NT2/D1 (cell line): ENCODE data around the gene PRDM15.

Source experiments
- DNase-seq: peaks from one replicate; pipeline ENCODE4 v3.0.0-alpha.2; 2011; ENCODE audit warnings: low read depth, low spot score
- H3K27me3 ChIP-seq: 2 replicates; pipeline ENCODE4 v1.6.0; 2011; ENCODE audit warnings: mild to moderate bottlenecking; ENCODE audit not compliant: insufficient read length, insufficient read depth
- H3K36me3 ChIP-seq: 2 replicates; pipeline ENCODE4 v1.6.1; 2011; ENCODE audit warnings: mild to moderate bottlenecking, low read length, mixed read lengths; ENCODE audit not compliant: insufficient read depth, insufficient read length
- H3K4me1 ChIP-seq: 2 replicates; pipeline ENCODE4 v1.5.1; 2011; ENCODE audit not compliant: insufficient read depth, insufficient read length
- H3K4me3 ChIP-seq: 2 replicates; pipeline ENCODE4 v1.5.1; 2011; ENCODE audit warnings: low read depth; ENCODE audit not compliant: insufficient read length
- H3K9ac ChIP-seq: 2 replicates; pipeline ENCODE4 v1.6.0; 2011; ENCODE audit warnings: low read depth; ENCODE audit not compliant: insufficient read length
- H3K9me3 ChIP-seq: 2 replicates; pipeline ENCODE4 v1.5.1; 2011; ENCODE audit warnings: mild to moderate bottlenecking, low read length; ENCODE audit not compliant: insufficient read depth
- SUZ12 ChIP-seq: IDR thresholded peaks from 2 replicates; pipeline ENCODE4 v1.6.1; 2011; ENCODE audit not compliant: insufficient read length, insufficient read depth; ENCODE audit errors: extremely low read depth
- YY1 ChIP-seq: IDR thresholded peaks from 2 replicates; pipeline ENCODE4 v1.6.1; 2011; ENCODE audit not compliant: insufficient read length, insufficient read depth
- ZNF274 ChIP-seq: IDR thresholded peaks from 2 replicates; pipeline ENCODE4 v1.6.1; 2011; ENCODE audit warnings: mild to moderate bottlenecking, low read depth, low read length

The PRDM15 gene, protein sequence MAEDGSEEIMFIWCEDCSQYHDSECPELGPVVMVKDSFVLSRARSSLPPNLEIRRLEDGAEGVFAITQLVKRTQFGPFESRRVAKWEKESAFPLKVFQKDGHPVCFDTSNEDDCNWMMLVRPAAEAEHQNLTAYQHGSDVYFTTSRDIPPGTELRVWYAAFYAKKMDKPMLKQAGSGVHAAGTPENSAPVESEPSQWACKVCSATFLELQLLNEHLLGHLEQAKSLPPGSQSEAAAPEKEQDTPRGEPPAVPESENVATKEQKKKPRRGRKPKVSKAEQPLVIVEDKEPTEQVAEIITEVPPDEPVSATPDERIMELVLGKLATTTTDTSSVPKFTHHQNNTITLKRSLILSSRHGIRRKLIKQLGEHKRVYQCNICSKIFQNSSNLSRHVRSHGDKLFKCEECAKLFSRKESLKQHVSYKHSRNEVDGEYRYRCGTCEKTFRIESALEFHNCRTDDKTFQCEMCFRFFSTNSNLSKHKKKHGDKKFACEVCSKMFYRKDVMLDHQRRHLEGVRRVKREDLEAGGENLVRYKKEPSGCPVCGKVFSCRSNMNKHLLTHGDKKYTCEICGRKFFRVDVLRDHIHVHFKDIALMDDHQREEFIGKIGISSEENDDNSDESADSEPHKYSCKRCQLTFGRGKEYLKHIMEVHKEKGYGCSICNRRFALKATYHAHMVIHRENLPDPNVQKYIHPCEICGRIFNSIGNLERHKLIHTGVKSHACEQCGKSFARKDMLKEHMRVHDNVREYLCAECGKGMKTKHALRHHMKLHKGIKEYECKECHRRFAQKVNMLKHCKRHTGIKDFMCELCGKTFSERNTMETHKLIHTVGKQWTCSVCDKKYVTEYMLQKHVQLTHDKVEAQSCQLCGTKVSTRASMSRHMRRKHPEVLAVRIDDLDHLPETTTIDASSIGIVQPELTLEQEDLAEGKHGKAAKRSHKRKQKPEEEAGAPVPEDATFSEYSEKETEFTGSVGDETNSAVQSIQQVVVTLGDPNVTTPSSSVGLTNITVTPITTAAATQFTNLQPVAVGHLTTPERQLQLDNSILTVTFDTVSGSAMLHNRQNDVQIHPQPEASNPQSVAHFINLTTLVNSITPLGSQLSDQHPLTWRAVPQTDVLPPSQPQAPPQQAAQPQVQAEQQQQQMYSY

GRCh38 chr21:41879190-41879998 is at the start of gene PRDM15:
PRDM15 (minus strand) TSS chr21:41879344; CDS start chr21:41860363, 18,981 bp downstream.
- Histone ChIP-seq H3K36me3 (peaks cover 13% of the 10 kb centered on the region), H3K27me3 (no peaks in the 10 kb centered on the region), H3K4me1 (peaks cover 16% of the 10 kb centered on the region), H3K9ac (peak within 1 kb of the TSS; percentile 95), H3K9me3 (no peaks in the 10 kb centered on the region), H3K4me3 (peak within 1 kb of the TSS; percentile 90)
- DNase-seq, result peak; percentile 85
- TF ChIP-seq YY1, result no peak
- TF ChIP-seq ZNF274, result no peak
- TF ChIP-seq SUZ12, result no peak

GRCh38 chr21:41928621-41929220 is 49.6 kb upstream of the PRDM15 start:
- no peaks in the 10 kb centered on the region for H3K9me3 ChIP-seq
- H3K4me3 ChIP-seq, result no peak overlapping the region
- no peaks in the 10 kb centered on the region for H3K36me3 ChIP-seq
- TF ChIP-seq SUZ12 (no peak), YY1 (no peak), ZNF274 (no peak)
- H3K4me1 ChIP-seq, result peaks cover 32% of the 10 kb centered on the region
- no peak for DNase-seq
- H3K9ac ChIP-seq, result no peak overlapping the region
- H3K27me3 ChIP-seq, result no peaks in the 10 kb centered on the region

DNA sequence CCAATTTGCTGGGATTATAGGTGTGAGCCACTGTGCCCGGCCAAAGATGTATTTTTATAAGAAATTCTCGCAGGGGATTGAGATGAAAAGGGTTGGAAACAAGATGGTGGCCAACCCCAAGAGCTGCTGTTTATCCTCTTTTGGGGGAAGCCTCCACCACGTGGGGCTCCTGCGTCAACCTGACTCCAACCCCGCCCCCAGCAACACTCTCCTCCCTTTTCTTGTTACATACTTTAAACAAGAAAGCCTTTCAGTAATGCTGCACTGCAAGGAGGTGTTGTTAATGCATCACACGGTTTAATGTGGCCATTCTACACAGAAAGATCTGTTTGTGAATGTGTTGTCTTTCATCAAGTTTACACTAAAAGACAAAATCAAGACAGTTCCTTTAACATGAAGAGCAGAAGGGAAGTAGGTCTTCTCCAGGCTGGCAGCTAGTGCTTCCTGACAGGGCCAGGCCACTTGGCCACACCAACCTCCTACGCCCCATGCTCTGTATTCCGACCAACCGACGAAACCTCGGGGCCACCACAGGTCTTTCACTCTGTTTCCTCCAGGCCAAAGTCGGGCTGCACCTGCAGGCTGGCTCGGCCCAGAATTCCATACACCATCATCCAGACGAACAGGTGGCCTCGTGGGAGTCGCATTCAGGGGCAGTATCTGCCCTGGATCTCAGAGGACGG is 48.7 kb upstream of the PRDM15 start:
- Histone ChIP-seq H3K4me3 (no peak overlapping the region), H3K36me3 (no peaks in the 10 kb centered on the region), H3K4me1 (peaks cover 26% of the 10 kb centered on the region), H3K9me3 (no peaks in the 10 kb centered on the region), H3K27me3 (no peaks in the 10 kb centered on the region), H3K9ac (no peak overlapping the region)
- TF ChIP-seq SUZ12, result no peak
- no peak for TF ChIP-seq YY1
- no peak for TF ChIP-seq ZNF274
- DNase-seq, result no peak

- H3K9me3 ChIP-seq, result no peaks in the 10 kb centered on the region
- no peak overlapping the region for H3K4me3 ChIP-seq
- H3K9ac ChIP-seq, result no peak overlapping the region
- TF ChIP-seq SUZ12, result no peak
- TF ChIP-seq ZNF274, result no peak
- TF ChIP-seq YY1, result no peak
- peaks cover 22% of the 10 kb centered on the region for H3K4me1 ChIP-seq
- DNase-seq, result no peak
- H3K36me3 ChIP-seq, result no peaks in the 10 kb centered on the region
- no peaks in the 10 kb centered on the region for H3K27me3 ChIP-seq
Observed at GRCh38 chr21:41926807-41927171, 47.6 kb upstream of the PRDM15 start.

- Histone ChIP-seq H3K9me3 (no peaks in the 10 kb centered on the region), H3K27me3 (no peaks in the 10 kb centered on the region), H3K36me3 (no peaks in the 10 kb centered on the region), H3K4me1 (peaks cover 22% of the 10 kb centered on the region), H3K4me3 (no peak overlapping the region), H3K9ac (peak overlapping the region; percentile 50)
- peak; percentile 54 for DNase-seq
- no peak for TF ChIP-seq SUZ12
- no peak for TF ChIP-seq YY1
- TF ChIP-seq ZNF274, result no peak
Observed at GRCh38 chr21:41926117-41926806, 47.1 kb upstream of the PRDM15 start.

- TF ChIP-seq YY1 (no peak), SUZ12 (no peak), ZNF274 (no peak)
- peaks cover 18% of the 10 kb centered on the region for H3K4me1 ChIP-seq
- H3K9ac ChIP-seq, result peak overlapping the region; percentile 50
- no peaks in the 10 kb centered on the region for H3K36me3 ChIP-seq
- no peaks in the 10 kb centered on the region for H3K27me3 ChIP-seq
- H3K4me3 ChIP-seq, result no peak overlapping the region
- H3K9me3 ChIP-seq, result no peaks in the 10 kb centered on the region
- no peak for DNase-seq
Observed at GRCh38 chr21:41925767-41926116, 46.6 kb upstream of the PRDM15 start.
